CD14-positive monocyte (primary cell): Measurements from ENCODE around the gene RNF223. TPM values are rescaled to one million over a fixed set of nuclear protein-coding genes. Genes with fewer than 3 reads are reported as not detected.

Experiments used
- DNase-seq, 3 donors: peaks; one replicate each; pipeline ENCODE4 v3.0.0-alpha.2; 2011 to 2022
- H2AFZ ChIP-seq: 2 replicates; pipeline ENCODE4 v1.6.0; 2012; ENCODE audit warnings: mild to moderate bottlenecking, low read depth, low read length, inconsistent platforms; ENCODE audit not compliant: insufficient read depth, poor library complexity, severe bottlenecking
- H3K27ac ChIP-seq, 2 donors: 1 replicate in 1 of 2; 2 replicates in 1 of 2; pipeline ENCODE4 v1.5.1; 2012 to 2013; ENCODE audit warnings: low read length in 2 of 2, control low read depth in 1 of 2, inconsistent platforms in 1 of 2, low read depth in 1 of 2, mild to moderate bottlenecking in 1 of 2
- H3K27me3 ChIP-seq, 2 donors: one replicate each; pipeline versions ENCODE4 v1.6.0 to v1.6.1; 2011 to 2013; ENCODE audit warnings: low read length in 2 of 2; ENCODE audit not compliant: control insufficient read depth in 2 of 2, insufficient read depth in 2 of 2
- H3K36me3 ChIP-seq, 2 donors: replicated peaks in 1 of 2; 1 replicate in 1 of 2; 2 replicates in 1 of 2; pipeline versions ENCODE4 v1.5.1 to v1.6.1; 2012 to 2013; ENCODE audit warnings: low read length in 2 of 2, control low read depth in 1 of 2, inconsistent platforms in 1 of 2, mild to moderate bottlenecking in 1 of 2; ENCODE audit not compliant: insufficient read depth in 2 of 2, control insufficient read depth in 1 of 2
- H3K4me1 ChIP-seq, 2 donors: 1 replicate in 1 of 2; 2 replicates in 1 of 2; pipeline versions ENCODE4 v1.5.1 to v1.6.1; 2012 to 2013; ENCODE audit warnings: low read length in 2 of 2, control low read depth in 1 of 2, inconsistent platforms in 1 of 2, mild to moderate bottlenecking in 1 of 2, moderate library complexity in 1 of 2; ENCODE audit not compliant: insufficient read depth in 2 of 2, control insufficient read depth in 1 of 2
- H3K4me2 ChIP-seq: replicated peaks from 2 replicates; pipeline ENCODE3; 2012; ENCODE audit warnings: low read length, moderate library complexity, mild to moderate bottlenecking; ENCODE audit not compliant: poor library complexity, severe bottlenecking; ENCODE audit errors: extremely low read depth
- H3K4me3 ChIP-seq, 3 experiments: fragments of 200-600 bp in 1 of 3; sonication (generic) in 1 of 3; replicated peaks in 1 of 3; 1 replicate in 2 of 3; 2 replicates in 1 of 3; pipeline ENCODE4 v1.5.1; 2011 to 2013; ENCODE audit warnings: low read length in 3 of 3, mild to moderate bottlenecking in 3 of 3, control low read depth in 2 of 3, low read depth in 2 of 3, inconsistent platforms in 1 of 3, moderate library complexity in 1 of 3
- H3K79me2 ChIP-seq: 2 replicates; pipeline ENCODE4 v1.6.0; 2012; ENCODE audit warnings: mild to moderate bottlenecking, control low read depth, inconsistent platforms, low read length, moderate library complexity; ENCODE audit not compliant: insufficient read depth
- H3K9ac ChIP-seq: 2 replicates; pipeline ENCODE4 v1.6.0; 2017; ENCODE audit warnings: low read length, mild to moderate bottlenecking; ENCODE audit not compliant: insufficient read depth, poor library complexity, severe bottlenecking
- H3K9me3 ChIP-seq, 2 donors: replicated peaks in 1 of 2; 1 replicate in 1 of 2; 2 replicates in 1 of 2; pipeline versions ENCODE4 v1.5.1 to v1.6.1; 2012 to 2013; ENCODE audit warnings: low read length in 2 of 2, control low read depth in 1 of 2; ENCODE audit not compliant: control insufficient read depth in 1 of 2, insufficient read depth in 1 of 2
- H4K20me1 ChIP-seq: 2 replicates; pipeline ENCODE4 v1.6.0; 2012; ENCODE audit warnings: mild to moderate bottlenecking, low read length, control low read depth, moderate library complexity; ENCODE audit not compliant: insufficient read depth
- H3K27ac Mint-ChIP-seq, 7 donors: one replicate each; pipeline ENCODE4 v1.8.0; 2020; ENCODE audit warnings: mild to moderate bottlenecking in 7 of 7, mixed read lengths in 7 of 7, moderate library complexity in 6 of 7, inconsistent platforms in 2 of 7
- H3K27me3 Mint-ChIP-seq, 3 donors: one replicate each; pipeline ENCODE4 v1.8.0; 2021 to 2022; ENCODE audit warnings: low read depth in 3 of 3, mild to moderate bottlenecking in 3 of 3, mixed read lengths in 3 of 3, moderate library complexity in 3 of 3, inconsistent platforms in 1 of 3
- H3K36me3 Mint-ChIP-seq, 2 donors: one replicate each; pipeline ENCODE4 v1.8.0; 2020; ENCODE audit warnings: mixed read lengths in 2 of 2, inconsistent platforms in 1 of 2, mild to moderate bottlenecking in 1 of 2
- H3K4me1 Mint-ChIP-seq: one replicate; pipeline ENCODE4 v1.8.0; 2020; ENCODE audit warnings: mild to moderate bottlenecking, mixed read lengths
- H3K4me3 Mint-ChIP-seq, 2 donors: one replicate each; pipeline ENCODE4 v1.8.0; 2020; ENCODE audit warnings: mild to moderate bottlenecking in 2 of 2, mixed read lengths in 2 of 2, moderate library complexity in 1 of 2
- H3K9me3 Mint-ChIP-seq, 7 donors: one replicate each; pipeline ENCODE4 v1.8.0; 2020 to 2022; ENCODE audit warnings: mixed read lengths in 7 of 7, mild to moderate bottlenecking in 6 of 7, moderate library complexity in 6 of 7, inconsistent platforms in 2 of 7
- CTCF ChIP-seq: fragments of 200-600 bp; IDR thresholded peaks from one replicate; pipeline ENCODE4 v1.8.0; 2022; ENCODE audit warnings: antibody characterized with exemption, mild to moderate bottlenecking
- whole genome bisulfite sequencing: methylation state at CpG from one replicate; pipeline ENCODE4 v1.1.5; 2013; ENCODE audit warnings: missing lambda C conversion rate; ENCODE audit not compliant: insufficient coverage; 5-methylcytosine and 5-hydroxymethylcytosine counted together
- intact Hi-C, 2 donors: fragments of 100-400 bp; cut with micrococcal nuclease; formaldehyde crosslinking; loops; one replicate each; pipeline versions ENCODE4 v1.15.0 to v1.15.1; 2023
- polyA plus RNA-seq, 3 donors: library from polyadenylated mRNA; depleted of rRNA in 1 of 3; unstranded in 2 of 3; stranded (reverse) in 1 of 3; fragments of 300-500 nt in 2 of 3; fragments of >200 nt in 1 of 3; fragmentation: Illumina TruSeq in 2 of 3; gene quantifications; 1 replicate in 2 of 3; 2 replicates in 1 of 3; pipeline ENCODE4 v1.2.3, GENCODE V29; 2012 to 2021

The RNF223 gene
- polyA plus RNA-seq, 3 donors, result not detected

- peak overlapping the region in 1 of 7 donors; percentile 74 for H3K27ac Mint-ChIP-seq
- no peak overlapping the region for H3K4me3 ChIP-seq
- H3K9me3 ChIP-seq, result no peaks in the 10 kb centered on the region
- 88% methylated on average over 37 of the region's 50 CpGs for WGBS
- peaks cover 4 to 29% of the 10 kb centered on the region in 2 donors for H3K27me3 ChIP-seq
- peaks cover 8% of the 10 kb centered on the region for H3K4me1 Mint-ChIP-seq
- H3K27ac ChIP-seq, result no peak overlapping the region
- no peak overlapping the region for H2AFZ ChIP-seq
- no peaks in the 10 kb centered on the region for H4K20me1 ChIP-seq
- peaks cover 36 to 43% (median 37%) of the 10 kb centered on the region in 3 donors for H3K27me3 Mint-ChIP-seq
- H3K36me3 ChIP-seq, result no peaks in the 10 kb centered on the region
- H3K36me3 Mint-ChIP-seq, result peaks cover 0 to 3% of the 10 kb centered on the region in 2 donors
- intact Hi-C loops, result loop anchor here in 1 of 2 donors (5.0 kb wide), 1 partner anchor 34 kb away; the partner anchor contains the start of gene AGRN
- H3K9ac ChIP-seq, result no peak overlapping the region
- DNase-seq, result no peak
- no peak overlapping the region for H3K4me2 ChIP-seq
- TF ChIP-seq CTCF, result no peak
- peaks cover 11 to 17% of the 10 kb centered on the region in 2 donors for H3K4me1 ChIP-seq
- H3K9me3 Mint-ChIP-seq, result peaks cover 0 to 10% (median 3%) of the 10 kb centered on the region in 7 donors
- H3K4me3 Mint-ChIP-seq, result no peak overlapping the region
- no peaks in the 10 kb centered on the region for H3K79me2 ChIP-seq
Observed at GRCh38 chr1:1055841-1056736, 18.0 kb downstream of the RNF223 start.

- Histone ChIP-seq H3K27ac (no peak overlapping the region), H3K9me3 (no peaks in the 10 kb centered on the region), H3K4me3 (no peak overlapping the region), H3K9ac (no peak overlapping the region), H4K20me1 (no peaks in the 10 kb centered on the region), H3K27me3 (peaks cover 0 to 18% of the 10 kb centered on the region in 2 donors), H3K4me1 (peaks cover 10 to 14% of the 10 kb centered on the region in 2 donors), H3K4me2 (no peak overlapping the region), H3K36me3 (no peaks in the 10 kb centered on the region), H2AFZ (no peak overlapping the region), H3K79me2 (no peaks in the 10 kb centered on the region)
- Mint-ChIP-seq H3K9me3 (peaks cover 0 to 4% (median 2%) of the 10 kb centered on the region in 7 donors), H3K4me1 (peaks cover 5% of the 10 kb centered on the region), H3K4me3 (no peak overlapping the region), H3K27me3 (peaks cover 26 to 32% (median 27%) of the 10 kb centered on the region in 3 donors), H3K36me3 (peaks cover 0 to 1% of the 10 kb centered on the region in 2 donors), H3K27ac (no peak overlapping the region)
- TF ChIP-seq CTCF, result no peak
- WGBS, result 91% methylated on average over 23 of the region's 23 CpGs
- DNase-seq, result no peak
- intact Hi-C loops, result loop anchor here in 1 of 2 donors (5.0 kb wide), 1 partner anchor 33 kb away; the partner anchor contains the start of gene AGRN
Observed at GRCh38 chr1:1054971-1055370, 19.1 kb downstream of the RNF223 start.
